Uterus (tissue), 4 donors: Measurements from ENCODE around the gene CYP4F12. TPM values are rescaled to one million over a fixed set of nuclear protein-coding genes. Genes with fewer than 3 reads are reported as not detected.

Experiments used
- DNase-seq, 2 donors: peaks; one replicate each; pipeline ENCODE4 v3.0.0-alpha.2; 2019 to 2020
- H3K27ac ChIP-seq, 2 donors: fragments of 200-600 bp; sonication (generic); 1 replicate in 1 of 2; 2 replicates in 1 of 2; pipeline ENCODE4 v1.5.1; 2016 to 2018
- H3K27me3 ChIP-seq, 2 donors: fragments of 200-600 bp; sonication (generic); one replicate each; pipeline ENCODE4 v1.5.1; 2018 to 2019; ENCODE audit warnings: control low read depth in 1 of 2
- H3K36me3 ChIP-seq, 2 donors: fragments of 200-600 bp; sonication (generic); one replicate each; pipeline ENCODE4 v1.5.1; 2019; ENCODE audit warnings: control low read depth in 1 of 2
- H3K4me1 ChIP-seq, 2 donors: fragments of 200-600 bp; sonication (generic); one replicate each; pipeline ENCODE4 v1.5.1; 2018 to 2019; ENCODE audit warnings: control low read depth in 1 of 2
- H3K4me3 ChIP-seq, 2 donors: fragments of 200-600 bp; sonication (generic); 1 replicate in 1 of 2; 2 replicates in 1 of 2; pipeline ENCODE4 v1.5.1; 2018 to 2019; ENCODE audit warnings: mild to moderate bottlenecking in 1 of 2
- H3K9me3 ChIP-seq, 2 donors: fragments of 200-600 bp; sonication (generic); one replicate each; pipeline ENCODE4 v1.5.1; 2019; ENCODE audit warnings: control low read depth in 1 of 2
- POLR2A ChIP-seq, 2 donors: fragments of 450-650 bp; IDR thresholded peaks; one replicate each; pipeline ENCODE4 v1.6.1; 2016; ENCODE audit warnings: antibody characterized with exemption in 2 of 2, mild to moderate bottlenecking in 1 of 2, moderate library complexity in 1 of 2
- intact Hi-C: fragments of 100-400 bp; cut with DNase I; formaldehyde crosslinking; loops from one replicate; pipeline ENCODE4 v1.15.1; 2023; ENCODE audit warnings: low total_unique reads
- total RNA-seq, 4 donors: library from RNA; depleted of rRNA in 3 of 4; stranded (reverse); fragments of >200 nt in 3 of 4; gene quantifications; one replicate each; pipeline versions ENCODE4 v1.1.0 to v1.2.4, GENCODE V29; 2014 to 2023
- TF ChIP-seq, protein P1 (sequence below), 4 experiments: fragments of 200-600 bp in 2 of 4; fragments of 450-650 bp in 2 of 4; sonication (generic) in 2 of 4; IDR thresholded peaks; one replicate each; pipeline ENCODE4 v1.5.1; 2016 to 2019; ENCODE audit warnings: antibody characterized with exemption in 4 of 4, mild to moderate bottlenecking in 2 of 4, moderate library complexity in 1 of 4
- donor health status: DM: yes; HTN: yes; CAD: no.

The CYP4F12 gene
- total RNA-seq, 4 donors from 2014 or later: 13.5 to 41.5 (median 26.5) TPM

- Histone ChIP-seq H3K4me3 (no peak overlapping the region), H3K4me1 (no peaks in the 10 kb centered on the region), H3K27ac (no peak overlapping the region), H3K36me3 (no peaks in the 10 kb centered on the region), H3K9me3 (no peaks in the 10 kb centered on the region), H3K27me3 (no peaks in the 10 kb centered on the region)
- no peak for DNase-seq
- intact Hi-C loops: no loop called here
- TF ChIP-seq, protein P1, sequence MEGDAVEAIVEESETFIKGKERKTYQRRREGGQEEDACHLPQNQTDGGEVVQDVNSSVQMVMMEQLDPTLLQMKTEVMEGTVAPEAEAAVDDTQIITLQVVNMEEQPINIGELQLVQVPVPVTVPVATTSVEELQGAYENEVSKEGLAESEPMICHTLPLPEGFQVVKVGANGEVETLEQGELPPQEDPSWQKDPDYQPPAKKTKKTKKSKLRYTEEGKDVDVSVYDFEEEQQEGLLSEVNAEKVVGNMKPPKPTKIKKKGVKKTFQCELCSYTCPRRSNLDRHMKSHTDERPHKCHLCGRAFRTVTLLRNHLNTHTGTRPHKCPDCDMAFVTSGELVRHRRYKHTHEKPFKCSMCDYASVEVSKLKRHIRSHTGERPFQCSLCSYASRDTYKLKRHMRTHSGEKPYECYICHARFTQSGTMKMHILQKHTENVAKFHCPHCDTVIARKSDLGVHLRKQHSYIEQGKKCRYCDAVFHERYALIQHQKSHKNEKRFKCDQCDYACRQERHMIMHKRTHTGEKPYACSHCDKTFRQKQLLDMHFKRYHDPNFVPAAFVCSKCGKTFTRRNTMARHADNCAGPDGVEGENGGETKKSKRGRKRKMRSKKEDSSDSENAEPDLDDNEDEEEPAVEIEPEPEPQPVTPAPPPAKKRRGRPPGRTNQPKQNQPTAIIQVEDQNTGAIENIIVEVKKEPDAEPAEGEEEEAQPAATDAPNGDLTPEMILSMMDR (IDR thresholded peaks at IDR 0.05): no peak
Measured at GRCh38 chr19:15717809-15718208, 44.9 kb downstream of the CYP4F12 start.

DNA sequence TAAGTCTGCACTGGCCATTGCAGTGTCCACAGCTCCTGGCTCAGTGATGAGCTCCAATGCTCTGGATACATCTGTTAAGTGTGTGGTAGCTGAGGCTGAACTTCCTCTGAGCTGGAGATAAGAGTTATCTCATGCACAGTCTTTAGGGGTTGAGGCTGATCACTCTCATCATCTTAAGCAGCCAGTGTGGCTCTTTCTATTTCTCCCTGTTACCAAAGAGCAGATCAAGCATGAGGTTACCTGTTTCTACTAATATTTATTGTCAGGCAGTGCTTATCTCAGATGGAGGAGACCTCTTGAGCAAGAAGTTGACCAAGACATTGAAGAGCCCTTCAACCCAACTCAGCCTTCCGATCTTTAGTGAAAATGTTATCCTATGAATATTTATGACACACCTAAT lies 48.4 kb downstream of the CYP4F12 start:
- no peaks in the 10 kb centered on the region for H3K27me3 ChIP-seq
- H3K36me3 ChIP-seq: no peaks in the 10 kb centered on the region
- H3K27ac ChIP-seq: no peak overlapping the region
- H3K4me1 ChIP-seq: no peaks in the 10 kb centered on the region
- no peak for DNase-seq
- H3K4me3 ChIP-seq: no peak overlapping the region
- H3K9me3 ChIP-seq: no peaks in the 10 kb centered on the region
- intact Hi-C loops: no loop called here
- TF ChIP-seq POLR2A (IDR thresholded peaks at IDR 0.05): no peak
- TF ChIP-seq, protein P1 (IDR thresholded peaks at IDR 0.05): no peak

DNA sequence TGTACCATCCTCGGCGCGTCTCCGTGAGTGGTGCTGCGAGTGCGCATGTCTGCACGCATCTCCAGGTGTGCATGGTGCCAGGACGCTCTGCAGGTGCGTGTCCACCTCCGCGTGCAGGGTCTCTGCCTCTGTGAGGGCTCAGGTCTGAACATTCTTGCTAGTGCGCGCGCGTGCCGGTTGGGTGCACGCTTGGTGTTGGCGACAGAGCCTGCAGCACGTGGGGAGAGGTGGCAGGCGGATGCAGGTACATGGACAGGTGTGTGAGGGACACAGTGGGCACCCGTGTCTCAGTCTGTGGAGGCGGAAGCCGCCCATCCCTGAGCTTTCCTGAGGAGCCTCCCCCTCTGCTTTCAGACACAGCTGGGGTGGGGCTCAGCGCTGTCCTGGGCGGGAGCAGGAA lies 50.1 kb downstream of the CYP4F12 start:
- no peak for TF ChIP-seq POLR2A (IDR thresholded peaks at IDR 0.05)
- TF ChIP-seq, protein P1 (IDR thresholded peaks at IDR 0.05): no peak
- H3K27me3 ChIP-seq: no peaks in the 10 kb centered on the region
- H3K9me3 ChIP-seq: no peaks in the 10 kb centered on the region
- intact Hi-C loops: no loop called here
- H3K4me3 ChIP-seq: no peak overlapping the region
- H3K4me1 ChIP-seq: no peaks in the 10 kb centered on the region
- H3K27ac ChIP-seq: no peak overlapping the region
- no peak for DNase-seq
- H3K36me3 ChIP-seq: no peaks in the 10 kb centered on the region

DNA sequence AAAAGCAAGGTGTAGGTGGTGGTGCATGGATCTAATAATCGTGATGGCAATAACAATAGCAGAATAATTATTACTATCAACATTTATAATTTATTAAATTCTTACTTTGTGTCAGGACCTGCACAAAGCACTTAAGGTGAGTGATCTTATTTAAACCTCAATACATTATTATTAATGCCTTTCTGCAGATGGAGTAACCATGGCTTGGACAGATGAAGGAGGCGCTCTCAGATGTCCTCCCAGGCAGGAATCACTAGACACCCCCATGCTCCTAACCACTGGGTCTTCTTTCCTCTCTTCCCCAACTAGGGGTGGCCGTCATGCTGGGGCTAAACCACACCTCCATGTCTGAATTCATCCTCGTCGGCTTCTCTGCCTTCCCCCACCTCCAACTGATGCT lies 54.8 kb downstream of the CYP4F12 start, which contains the start of gene OR10H2:
OR10H2 (plus strand) TSS at position 301 of the 400 bp plus-strand sequence; CDS start at position 321, 20 bp downstream.
- Histone ChIP-seq H3K4me1 (no peaks in the 10 kb centered on the region), H3K36me3 (no peaks in the 10 kb centered on the region), H3K4me3 (no peak within 1 kb of the TSS), H3K27ac (no peak within 1 kb of the TSS), H3K9me3 (no peaks in the 10 kb centered on the region), H3K27me3 (no peaks in the 10 kb centered on the region)
- intact Hi-C loops: no loop called here
- TF ChIP-seq POLR2A (IDR thresholded peaks at IDR 0.05): no peak
- TF ChIP-seq, protein P1 (IDR thresholded peaks at IDR 0.05): no peak
- DNase-seq: no peak

DNA sequence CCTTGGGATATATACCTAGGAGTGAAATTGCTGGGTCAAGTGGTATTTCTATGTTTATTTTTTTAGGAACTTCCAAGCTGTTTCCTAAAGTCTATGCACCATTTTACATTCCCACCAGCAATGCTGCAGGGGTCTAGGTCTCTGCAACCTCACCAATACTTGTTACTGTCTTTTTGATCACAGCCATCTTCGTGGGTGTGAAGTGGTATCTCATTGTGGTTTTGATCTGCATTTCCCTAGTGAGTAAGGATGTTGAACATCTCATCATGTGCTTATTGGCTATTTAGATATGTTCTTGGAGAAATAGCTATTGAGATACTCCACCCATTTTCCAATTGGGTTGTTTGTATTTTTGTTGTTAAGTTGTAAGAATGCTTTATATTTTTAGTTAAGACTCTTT lies 57.7 kb downstream of the CYP4F12 start:
- no peak for DNase-seq
- H3K4me3 ChIP-seq: no peak overlapping the region
- intact Hi-C loops: no loop called here

More for the DNA sequence above, 57.7 kb downstream of the CYP4F12 start:
- no peak for TF ChIP-seq POLR2A (IDR thresholded peaks at IDR 0.05)
- TF ChIP-seq, protein P1 (IDR thresholded peaks at IDR 0.05): no peak
- H3K27ac ChIP-seq: no peak overlapping the region
- H3K27me3 ChIP-seq: no peaks in the 10 kb centered on the region
- no peaks in the 10 kb centered on the region for H3K4me1 ChIP-seq
- H3K9me3 ChIP-seq: no peaks in the 10 kb centered on the region
- no peaks in the 10 kb centered on the region for H3K36me3 ChIP-seq
